NCI-H1092 (cell line): ENCODE results near the gene ASCC1.
"Not testable (repeated sequence)": the region's sequence is repeated elsewhere in the genome, so short reads cannot be mapped to it uniquely, and the experiment has no call there.

ENCODE experiments used
- DNase-seq: peaks from one replicate; lab custom pipeline; 2025; lab: John Stamatoyannopoulos, UW

Gene ASCC1

DNA sequence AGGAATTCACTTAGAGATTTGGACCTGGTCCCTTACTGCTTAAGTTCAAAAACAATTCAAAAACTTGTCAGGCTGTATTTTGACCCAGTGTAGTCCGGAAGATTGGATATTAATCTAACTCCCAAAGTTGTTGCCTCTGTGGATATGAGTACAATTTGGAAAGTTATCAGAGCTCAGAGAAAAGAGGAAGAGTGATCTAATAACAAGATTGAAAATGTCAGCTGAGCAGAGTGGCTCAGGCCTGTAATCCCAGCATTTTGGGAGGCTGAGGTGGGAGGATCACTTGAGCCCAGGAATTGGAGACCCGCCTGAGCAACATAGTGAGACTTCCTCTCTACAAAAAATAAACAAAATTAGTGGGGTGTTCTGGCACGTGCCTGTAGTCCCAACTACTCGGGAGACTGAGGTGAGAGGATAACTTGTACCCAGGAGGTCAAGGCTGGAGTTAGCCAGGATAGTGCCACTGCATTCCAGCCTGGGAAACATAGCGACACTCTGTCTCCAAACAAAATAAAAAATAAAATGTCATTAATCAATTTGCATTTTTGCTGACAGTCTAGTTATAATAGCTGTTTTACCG is 3.2 kb upstream of the ASCC1 start:
- DNase-seq, result no peak

- no peak for DNase-seq
Observed at GRCh38 chr10:72218726-72219125, 2.6 kb upstream of the ASCC1 start.

DNA sequence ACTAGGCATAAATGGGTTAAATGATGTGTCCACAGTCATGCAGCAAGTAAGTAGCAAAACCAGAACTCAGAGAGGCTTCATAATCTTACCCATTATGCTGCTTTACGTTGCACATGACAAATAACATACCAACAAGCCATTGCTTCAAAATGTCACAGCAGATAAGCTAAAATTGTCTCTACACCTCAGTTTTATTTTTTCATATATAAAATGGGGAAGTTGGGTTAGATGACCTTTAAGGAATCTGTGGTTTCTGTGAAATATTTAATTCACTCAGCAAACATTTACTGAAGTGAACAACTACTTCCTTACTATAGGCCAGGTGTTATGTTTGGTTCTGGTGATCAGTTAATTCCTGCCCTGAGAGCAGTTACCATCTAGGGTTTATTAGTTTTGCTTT is 2.2 kb upstream of the ASCC1 start:
- DNase-seq, result no peak

- not testable (repeated sequence) for DNase-seq
Observed at GRCh38 chr10:72211832-72212231, 4.2 kb downstream of the ASCC1 start.

DNA sequence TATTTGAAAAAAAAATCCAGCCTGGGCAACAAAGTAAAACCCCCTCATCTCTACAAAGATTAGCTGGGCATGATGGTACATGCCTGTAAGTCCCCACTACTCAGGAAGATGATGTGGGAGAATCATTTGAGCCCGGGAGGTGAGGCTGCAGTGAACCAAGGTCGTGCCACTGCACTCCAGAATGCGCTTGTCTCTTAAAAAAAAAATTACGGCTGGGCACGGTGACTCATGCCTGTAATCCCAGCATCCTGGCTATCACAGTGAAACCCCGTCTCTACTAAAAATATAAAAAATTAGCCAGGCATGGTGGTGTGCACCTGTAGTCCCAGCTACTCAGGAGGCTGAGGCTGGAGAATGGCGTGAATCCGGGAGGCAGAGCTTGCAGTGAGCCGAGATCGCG is 4.7 kb downstream of the ASCC1 start:
- not testable (repeated sequence) for DNase-seq

DNA sequence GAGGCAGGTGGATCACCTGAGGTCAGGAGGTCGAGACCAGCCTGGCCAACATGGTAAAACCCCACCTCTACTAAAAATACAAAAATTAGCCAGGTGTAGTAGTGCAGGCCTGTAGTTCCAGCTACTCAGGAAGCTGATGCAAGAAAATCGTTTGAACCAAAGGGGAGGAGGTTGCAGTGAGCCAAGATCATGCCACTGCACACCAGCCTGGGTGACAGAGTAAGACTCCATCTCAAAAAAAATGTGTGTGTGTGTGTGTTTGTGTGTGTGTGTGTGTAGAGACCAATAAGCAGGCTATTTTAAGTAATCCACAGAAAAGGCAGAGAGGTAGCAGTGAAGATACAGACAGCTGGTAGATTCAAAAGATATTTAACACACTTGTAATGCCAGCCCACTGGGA is 7.5 kb downstream of the ASCC1 start:
- not testable (repeated sequence) for DNase-seq

DNA sequence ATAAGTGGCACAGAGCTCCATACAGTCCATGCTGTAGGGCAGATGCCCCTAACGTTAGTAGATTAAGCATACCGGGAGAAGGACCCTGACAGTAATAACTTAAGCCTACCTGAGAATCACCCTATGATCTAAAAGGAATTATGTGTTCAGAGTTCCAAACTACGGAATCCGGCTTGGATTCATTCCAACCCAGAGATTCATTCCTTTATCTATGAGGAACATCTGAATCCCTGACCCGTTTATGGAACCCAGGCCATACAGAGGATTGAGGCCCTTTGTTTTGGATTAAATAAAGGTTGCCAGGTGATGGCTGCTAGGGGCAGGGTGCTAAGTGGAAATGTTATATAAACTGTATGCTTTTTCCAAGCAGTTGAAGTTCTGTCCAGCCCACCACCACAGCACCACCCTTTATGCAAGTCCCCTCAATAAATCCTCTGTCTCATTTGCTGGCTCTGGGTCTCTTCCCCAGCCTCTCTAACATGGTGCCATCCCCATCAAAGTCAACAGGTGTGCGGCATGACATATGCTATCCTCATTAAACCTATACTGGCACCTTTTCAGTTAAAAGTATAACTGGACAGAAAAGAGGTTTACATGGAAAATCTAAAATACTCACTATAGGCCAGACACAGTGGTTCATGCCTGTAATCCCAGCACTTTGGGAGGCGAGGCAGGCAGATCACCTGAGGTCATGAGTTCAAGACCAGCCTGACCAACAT is 9.4 kb downstream of the ASCC1 start:
- DNase-seq, result no peak

DNA sequence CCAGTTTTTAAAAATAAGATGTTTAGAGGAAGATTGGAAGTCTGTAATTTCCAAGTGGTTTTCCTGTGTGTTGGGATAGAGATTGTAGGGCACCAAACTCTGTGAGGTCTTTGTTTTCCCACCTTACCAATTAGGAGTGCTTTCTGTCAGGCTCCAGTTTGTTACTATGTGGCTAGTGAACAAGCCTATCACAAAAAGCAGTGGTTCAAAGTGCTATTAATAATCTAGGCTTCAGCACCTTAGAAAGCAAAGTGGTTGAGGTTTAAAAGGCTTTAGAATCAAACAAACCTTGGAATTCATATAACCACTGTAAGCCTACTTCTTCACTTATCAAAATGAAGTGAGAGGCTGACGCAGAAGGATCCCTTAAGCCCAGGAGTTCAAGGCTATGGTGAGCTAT is 11.4 kb downstream of the ASCC1 start:
- no peak for DNase-seq

- no peak for DNase-seq
Observed at GRCh38 chr10:72204296-72204695, 11.8 kb downstream of the ASCC1 start.

DNA sequence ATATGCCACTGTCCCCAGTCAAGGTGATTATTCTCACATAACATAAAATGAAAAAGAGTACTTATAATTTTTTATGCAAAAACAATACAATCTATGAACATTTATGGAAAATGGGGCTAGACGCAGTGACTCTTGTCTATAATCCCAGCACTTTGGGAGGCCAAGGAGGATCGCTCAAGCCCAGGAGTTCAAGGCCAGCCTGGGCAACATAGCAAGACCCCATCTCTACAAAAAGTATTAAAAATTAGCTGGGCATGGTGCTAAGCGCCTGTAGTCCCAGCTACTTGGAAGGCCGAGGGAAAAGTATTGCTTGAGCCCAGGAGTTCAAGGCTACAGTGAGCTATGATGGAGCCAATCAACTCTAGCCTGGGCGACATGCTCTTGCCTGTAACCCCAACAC is 14.8 kb downstream of the ASCC1 start:
- no peak for DNase-seq

DNA sequence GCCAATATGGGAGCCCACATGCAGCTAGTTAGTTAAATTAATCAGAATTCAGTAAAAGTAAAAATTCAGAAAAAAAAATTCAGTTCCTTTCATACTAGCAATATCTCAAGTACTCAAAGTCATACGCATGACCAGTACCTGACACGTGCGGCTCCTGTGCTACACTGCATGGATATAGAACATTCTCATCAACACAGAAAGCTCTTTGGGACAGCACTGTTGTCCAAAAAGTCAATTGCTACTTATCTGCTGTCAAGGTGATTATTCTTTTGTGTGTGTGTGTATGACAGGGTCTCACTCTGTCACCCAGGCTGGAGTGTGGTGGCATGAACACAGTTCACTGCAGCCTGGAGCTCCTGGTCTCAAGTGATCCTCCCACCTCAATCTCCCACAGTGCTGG is 15.2 kb downstream of the ASCC1 start:
- DNase-seq, result no peak

- no peak for DNase-seq
Observed at GRCh38 chr10:72194949-72195348, 21.1 kb downstream of the ASCC1 start.

DNA sequence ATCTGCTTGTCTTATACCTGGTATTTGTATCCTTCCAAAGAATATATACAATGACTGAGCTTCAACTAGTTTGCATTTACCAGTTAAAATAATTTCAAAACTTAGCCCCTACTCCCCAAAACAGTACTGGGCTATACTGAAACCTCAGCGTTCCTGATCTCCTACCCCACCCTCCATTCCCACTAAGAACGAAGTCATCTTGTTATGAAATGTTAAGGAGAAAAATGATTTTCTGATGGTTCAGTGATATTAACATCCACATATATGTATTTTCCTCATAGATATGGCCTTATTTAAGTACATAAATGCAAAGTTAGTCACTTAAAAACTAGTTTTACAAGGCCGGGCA is 29.1 kb downstream of the ASCC1 start:
- no peak for DNase-seq

GRCh38 chr10:72186258-72186981 is 29.7 kb downstream of the ASCC1 start:
- DNase-seq, result no peak

DNA sequence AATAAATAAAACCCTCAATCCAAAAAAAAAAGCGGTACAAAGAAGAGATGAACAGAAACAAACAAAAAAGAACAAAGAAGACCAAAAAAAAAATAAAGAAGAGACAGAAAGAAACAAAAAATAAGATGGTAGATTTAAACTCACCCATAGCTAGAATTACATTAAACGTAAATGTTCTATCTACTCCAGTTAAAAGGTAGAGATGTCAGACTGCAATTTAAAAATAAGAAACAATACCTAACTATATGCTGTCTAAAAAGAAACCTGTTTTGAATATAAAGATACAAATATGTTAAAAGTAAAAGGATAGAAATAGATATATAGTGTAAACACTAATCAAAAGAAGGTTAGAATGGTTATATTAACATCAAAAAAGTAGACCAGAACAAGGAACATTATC is 31.9 kb downstream of the ASCC1 start:
- DNase-seq, result no peak

DNA sequence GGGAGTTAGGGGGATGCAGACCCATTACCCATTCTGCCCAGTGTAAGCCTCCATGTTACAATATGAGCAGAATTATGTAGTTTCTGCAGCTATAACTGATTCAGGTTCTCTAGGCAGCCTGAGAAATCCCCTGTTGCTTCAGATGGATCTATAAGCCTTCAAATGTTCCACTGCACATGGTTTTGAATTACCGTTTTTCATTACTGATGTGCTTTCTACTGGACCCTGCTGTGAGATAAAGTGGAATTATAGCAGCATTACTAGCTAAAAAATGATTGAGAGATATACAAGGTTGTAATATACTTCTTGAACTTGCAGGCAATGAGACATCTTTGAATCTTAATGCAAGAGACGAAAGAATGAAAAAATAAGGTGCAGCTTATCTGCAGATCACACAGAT is 38.6 kb downstream of the ASCC1 start:
- DNase-seq, result no peak

DNA sequence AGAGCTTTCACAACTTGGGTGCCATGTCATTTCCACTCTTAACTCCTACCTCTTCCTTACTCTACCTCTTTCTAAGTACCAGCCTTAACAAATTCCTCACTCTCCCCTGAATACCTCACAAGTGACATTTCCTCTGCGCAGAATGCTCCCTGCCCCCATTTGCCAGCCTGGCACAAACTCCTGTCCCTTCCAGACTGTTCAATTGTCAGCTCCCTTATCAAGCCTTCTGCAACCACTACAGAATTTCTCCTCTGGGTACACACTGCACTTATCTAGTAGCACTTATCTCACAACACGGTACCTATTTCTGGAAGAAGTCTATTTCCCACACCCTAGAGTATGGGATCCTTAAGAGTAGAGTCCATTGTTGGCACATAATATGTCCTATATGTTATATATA is 39.4 kb downstream of the ASCC1 start:
- no peak for DNase-seq

- no peak for DNase-seq
Observed at GRCh38 chr10:72175149-72175548, 40.9 kb downstream of the ASCC1 start.

GRCh38 chr10:72174297-72174662 is 41.8 kb downstream of the ASCC1 start:
- DNase-seq, result no peak

DNA sequence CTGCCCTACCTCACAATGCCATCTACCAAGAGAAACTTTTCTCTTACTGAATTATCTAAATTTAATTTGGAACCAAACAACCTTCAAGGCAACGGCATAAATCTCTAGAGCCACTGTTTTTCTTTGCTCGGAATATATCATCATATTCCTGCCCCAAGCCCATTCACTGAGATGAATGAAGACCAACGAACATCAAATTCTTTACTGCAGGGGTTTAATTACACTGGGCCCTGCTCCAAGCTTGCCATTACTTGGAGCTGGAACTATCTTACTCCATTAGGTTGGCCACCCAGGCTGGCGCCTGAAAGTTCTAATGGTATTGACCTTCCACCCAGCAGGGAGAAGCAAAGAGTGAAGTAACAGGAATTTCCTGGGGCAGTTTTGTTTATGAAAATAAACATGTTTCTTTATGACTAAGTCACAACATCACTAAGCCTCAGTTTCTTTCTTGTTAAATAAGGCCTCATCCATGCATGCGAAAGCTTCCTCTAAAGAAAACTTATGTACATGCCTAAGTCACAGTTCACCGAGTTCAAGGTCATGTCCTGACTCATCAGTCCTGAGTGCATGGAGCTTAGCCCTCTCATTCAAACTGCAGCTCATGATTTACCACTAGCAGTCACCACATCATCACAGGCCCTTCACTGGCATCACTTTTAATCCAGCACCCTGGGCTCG is 42.3 kb downstream of the ASCC1 start:
- DNase-seq, result peak; percentile 59

DNA sequence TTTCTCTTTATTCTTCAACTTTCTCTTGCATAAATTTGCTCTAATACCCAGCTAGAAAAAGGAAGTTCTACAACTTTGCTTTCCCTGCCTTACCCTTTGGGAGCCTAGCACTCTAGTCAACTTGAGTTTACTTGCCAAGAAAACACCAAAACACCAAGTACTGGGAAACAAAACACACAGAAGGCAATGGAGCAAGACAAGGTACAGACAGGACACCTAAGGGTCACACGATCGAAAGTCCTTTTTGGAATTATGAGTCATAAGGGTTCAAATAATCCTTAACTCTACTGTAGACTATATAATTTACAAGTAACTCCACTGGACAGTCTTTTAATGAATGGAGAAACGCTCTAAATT is 42.8 kb downstream of the ASCC1 start:
- DNase-seq, result no peak

GRCh38 chr10:72171175-72171630 is 44.9 kb downstream of the ASCC1 start:
- no peak for DNase-seq

GRCh38 chr10:72170733-72171132 is 45.3 kb downstream of the ASCC1 start:
- DNase-seq, result no peak
